NCI-H1105 treated with DMSO at 0.1 percent for 48 hours (cell line): ENCODE measurements around the gene SESN3.
A peak's percentile ranks its signal among the peaks of the same experiment; 100 is the strongest.
"Not testable (repeated sequence)": the region's sequence is repeated elsewhere in the genome, so short reads cannot be mapped to it uniquely, and the experiment has no call there.

Source experiments
- DNase-seq: peaks from one replicate; lab custom pipeline; 2025; lab: John Stamatoyannopoulos, UW

The SESN3 gene

DNA sequence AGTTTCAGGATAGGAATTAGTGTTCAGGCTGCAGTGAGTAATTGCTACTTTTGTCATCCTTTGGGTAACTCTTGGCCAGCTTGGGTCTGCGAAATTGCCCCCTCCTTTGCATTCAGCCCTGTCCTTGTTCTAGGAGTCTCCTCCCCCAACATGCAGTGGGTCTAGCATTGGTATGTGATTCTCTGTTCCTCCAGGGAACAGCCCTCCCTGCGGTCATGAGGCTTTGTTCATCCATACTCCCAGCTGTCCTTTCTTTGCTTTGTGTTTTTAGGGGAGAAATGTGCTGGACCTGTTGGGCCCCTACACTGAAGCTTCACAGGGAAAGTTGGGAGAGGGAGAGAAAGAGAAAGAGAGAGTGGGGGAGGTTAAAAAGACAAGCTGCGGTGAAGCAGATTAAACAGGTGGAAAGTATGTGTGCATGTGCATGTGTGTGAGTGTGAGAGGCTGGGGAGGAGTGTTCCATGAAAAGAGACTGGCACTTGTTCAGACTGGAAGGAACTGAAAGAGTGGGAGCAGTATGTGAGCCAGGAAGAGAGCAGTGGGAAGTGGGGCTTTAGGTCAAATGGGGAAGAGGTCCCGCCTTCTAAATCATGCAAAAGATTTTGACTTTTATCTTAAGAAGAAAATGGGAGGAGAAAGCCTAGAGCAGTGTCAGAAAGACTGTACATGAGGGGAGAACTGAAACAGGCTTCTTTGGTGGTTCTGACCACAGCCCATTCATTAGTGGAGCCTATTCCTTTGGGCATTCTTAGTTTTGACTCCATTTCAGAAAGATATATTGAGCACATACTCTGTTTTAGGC lies 17.9 kb upstream of the SESN3 start:
- no peak for DNase-seq

DNA sequence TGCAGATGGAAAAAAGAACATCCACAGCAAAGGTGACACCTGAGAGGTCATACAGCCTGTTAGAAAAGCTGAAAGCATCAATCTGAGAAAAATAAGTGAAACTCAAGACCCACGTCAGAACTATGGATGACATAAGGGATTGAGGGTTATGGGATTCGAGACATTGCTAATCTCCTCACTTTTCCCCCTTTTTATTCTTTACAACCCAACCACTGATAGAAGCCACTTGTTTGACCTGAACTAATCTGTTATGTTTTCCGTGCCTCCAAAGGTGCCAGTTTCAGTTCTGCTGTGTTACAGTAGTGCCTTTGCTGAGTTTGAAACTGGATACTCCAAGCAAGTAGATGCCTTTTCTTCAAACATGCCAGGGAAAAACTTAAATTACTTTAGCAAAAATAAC lies 16.9 kb upstream of the SESN3 start:
- no peak for DNase-seq

DNA sequence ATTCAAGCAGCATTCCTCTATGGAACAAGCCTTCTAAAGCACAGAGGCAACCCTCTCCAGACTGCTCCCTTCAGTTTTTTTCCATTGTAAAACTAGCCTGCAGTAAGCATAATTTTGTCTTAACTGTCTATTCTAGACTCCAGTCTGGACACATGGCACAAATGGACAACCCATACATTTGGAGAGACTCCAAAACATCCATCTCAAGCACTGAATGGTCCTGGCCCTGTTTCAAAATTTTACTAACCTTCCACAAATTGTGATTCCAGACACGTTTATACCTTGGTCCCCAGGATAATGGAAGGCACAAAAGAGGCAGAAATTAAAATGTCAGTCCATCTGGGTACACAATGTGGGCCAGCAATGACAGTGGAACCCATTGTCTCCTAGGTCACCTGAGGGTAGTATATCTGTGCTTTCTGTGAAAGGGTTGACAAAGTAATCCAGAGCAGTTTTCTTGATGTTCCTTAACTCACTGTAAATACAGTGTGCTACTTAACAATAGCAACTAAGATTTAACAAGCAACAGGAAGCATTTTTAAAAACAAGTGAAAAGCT lies 16.2 kb upstream of the SESN3 start:
- peak; percentile 91 for DNase-seq

DNA sequence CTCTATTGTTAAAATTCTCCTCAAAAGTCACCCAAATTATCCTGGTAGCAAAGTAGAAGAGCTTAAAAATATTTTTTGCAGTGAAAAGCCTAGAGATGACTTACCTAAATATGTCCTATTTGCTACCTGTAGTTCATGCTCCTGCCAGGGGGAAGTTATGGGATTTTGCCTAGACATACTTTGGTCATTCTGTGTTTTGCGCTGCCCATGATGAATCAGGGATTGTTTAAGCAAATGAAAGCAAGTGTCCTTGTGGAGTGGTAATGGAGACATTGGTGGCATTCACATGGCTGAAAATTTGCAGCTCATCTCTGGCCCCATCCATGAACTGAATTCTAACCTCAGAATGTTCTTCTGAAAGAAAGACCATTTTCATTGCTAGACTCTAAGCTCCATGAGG lies 14.6 kb upstream of the SESN3 start:
- DNase-seq = no peak

DNA sequence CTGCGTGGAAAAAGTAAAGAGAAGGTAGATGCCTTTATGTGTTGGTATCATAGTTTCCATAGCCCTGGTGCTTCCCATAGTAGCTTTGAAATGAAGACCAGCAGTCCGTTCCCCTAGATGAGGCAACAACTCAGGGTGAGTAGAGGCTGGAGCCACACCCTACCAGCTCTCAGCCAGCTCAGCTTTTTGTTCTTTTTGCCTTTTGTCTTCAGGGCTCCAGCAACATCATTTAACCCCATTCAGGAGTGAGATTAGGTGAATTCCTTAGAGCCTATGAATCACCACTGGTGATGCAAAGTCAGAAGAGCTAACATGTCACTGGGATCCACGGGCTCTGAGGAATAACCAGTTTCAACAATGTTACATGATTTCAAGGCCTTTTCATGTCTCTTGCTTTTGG lies 14.0 kb upstream of the SESN3 start:
- DNase-seq = no peak

- DNase-seq = no peak
Observed at GRCh38 chr11:95243673-95244072, 12.7 kb upstream of the SESN3 start.

- DNase-seq = no peak
Observed at GRCh38 chr11:95242845-95243605, 12.0 kb upstream of the SESN3 start.

GRCh38 chr11:95242091-95242844 lies 11.3 kb upstream of the SESN3 start:
- no peak for DNase-seq

GRCh38 chr11:95241681-95242081 lies 10.7 kb upstream of the SESN3 start:
- no peak for DNase-seq

DNA sequence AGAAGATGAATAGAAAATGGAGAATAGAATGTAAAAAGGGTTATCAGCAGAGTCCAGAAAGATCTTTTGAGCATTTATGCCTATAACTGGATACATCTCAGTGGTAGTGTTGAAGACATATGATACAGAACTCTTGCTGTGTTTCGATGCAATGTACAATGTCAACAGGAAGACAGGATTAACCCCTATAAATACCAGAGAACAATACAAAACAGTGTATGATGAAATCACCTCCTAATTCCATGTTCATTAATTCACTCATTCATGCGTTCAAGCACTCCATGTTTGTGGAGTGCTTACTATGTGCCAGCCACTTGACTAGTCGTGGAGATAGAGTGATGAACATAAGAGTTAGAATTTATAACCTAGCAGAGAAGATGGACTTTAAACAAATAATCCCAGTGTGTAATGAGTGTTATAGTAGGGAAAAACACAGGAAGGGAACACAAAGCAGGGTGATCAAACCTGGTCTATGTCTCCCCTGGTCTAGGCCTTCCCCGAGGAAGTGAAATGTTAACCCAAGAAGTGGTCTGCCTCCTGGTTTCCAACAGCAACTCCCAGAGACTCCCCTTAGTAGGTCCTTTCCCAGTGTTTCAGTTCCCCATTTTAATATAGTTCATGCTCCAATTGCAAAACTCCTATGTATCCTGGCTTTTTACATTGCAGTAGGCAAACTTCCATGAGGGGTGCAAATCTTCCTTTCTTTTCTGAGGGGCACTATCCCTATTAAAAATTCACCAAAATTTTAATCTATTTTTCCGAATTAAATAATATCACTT lies 9.1 kb upstream of the SESN3 start:
- DNase-seq = no peak

GRCh38 chr11:95232666-95233065 lies 1.7 kb upstream of the SESN3 start:
- DNase-seq = peak; percentile 40

- peak; percentile 83 for DNase-seq
Observed at GRCh38 chr11:95231881-95232605, 1.0 kb upstream of the SESN3 start.

- DNase-seq = no peak
Observed at GRCh38 chr11:95230810-95231126, 234 bp downstream of the SESN3 start.

GRCh38 chr11:95229993-95230809 lies 801 bp downstream of the SESN3 start:
- peak; percentile 52 for DNase-seq

- DNase-seq = peak; percentile 80
Observed at GRCh38 chr11:95229199-95229992, 1.6 kb downstream of the SESN3 start.

GRCh38 chr11:95228081-95228749 lies 2.8 kb downstream of the SESN3 start:
- no peak for DNase-seq

GRCh38 chr11:95227060-95227459 lies 3.9 kb downstream of the SESN3 start:
- DNase-seq = not testable (repeated sequence)

GRCh38 chr11:95222817-95223216 lies 8.2 kb downstream of the SESN3 start:
- no peak for DNase-seq

DNA sequence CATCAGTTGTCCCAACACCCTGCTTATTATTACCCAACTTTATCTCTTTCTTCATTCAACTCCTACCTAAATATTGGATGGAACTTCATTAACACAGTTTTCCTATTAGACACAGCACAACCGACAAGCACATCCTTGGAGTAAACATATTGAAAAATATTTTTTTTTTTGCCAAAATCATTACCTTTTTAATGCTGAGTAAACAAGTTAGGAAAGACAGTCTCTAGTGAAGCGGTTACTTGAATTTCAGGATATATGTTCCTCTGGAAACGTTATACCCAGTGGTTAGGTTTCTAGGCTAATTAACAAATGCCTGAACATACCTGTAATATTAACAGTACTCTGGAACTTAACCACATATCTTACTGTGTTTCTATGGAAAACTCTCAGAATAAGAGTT lies 11.4 kb downstream of the SESN3 start:
- DNase-seq = no peak
